Diencephalon (tissue), 1 donor: Measurements from ENCODE around the gene C6. TPM values are rescaled to one million over a fixed set of nuclear protein-coding genes. Genes with fewer than 3 reads are reported as not detected.

Source experiments
- total RNA-seq: library from RNA; depleted of rRNA; stranded (reverse); fragments of >200 nt; gene quantifications from one replicate; pipeline ENCODE4 v1.2.3, GENCODE V29; 2014

C6 gene
- total RNA-seq = 1.6 TPM

GRCh38 chr5:41213340-41213739 lies at the start of gene C6:
Gene C6 (minus strand): TSS chr5:41213532. CDS start chr5:41203230, 10,302 bp downstream.

Other genes with a start within 250 kb of the C6 start
- gene MROH2B, start 142.2 kb downstream of the C6 start, total RNA-seq = not detected